Fibroblast of pulmonary artery (primary cell): ENCODE results near the gene ITGA8.

Experiments used
- DNase-seq: peaks from one replicate; pipeline ENCODE4 v3.0.0-alpha.2; 2010; ENCODE audit warnings: low read depth
- H3K4me3 ChIP-seq: replicated peaks from 2 replicates; pipeline ENCODE4 v1.5.1; 2011; ENCODE audit warnings: low read depth, mild to moderate bottlenecking, control low read depth, low read length, moderate library complexity
- TF ChIP-seq, protein P1 (sequence below): IDR thresholded peaks from 2 replicates; pipeline ENCODE4 v1.5.1; 2011; ENCODE audit warnings: mild to moderate bottlenecking, control low read depth, low read length, inconsistent platforms; ENCODE audit errors: missing control alignments

The ITGA8 gene

DNA sequence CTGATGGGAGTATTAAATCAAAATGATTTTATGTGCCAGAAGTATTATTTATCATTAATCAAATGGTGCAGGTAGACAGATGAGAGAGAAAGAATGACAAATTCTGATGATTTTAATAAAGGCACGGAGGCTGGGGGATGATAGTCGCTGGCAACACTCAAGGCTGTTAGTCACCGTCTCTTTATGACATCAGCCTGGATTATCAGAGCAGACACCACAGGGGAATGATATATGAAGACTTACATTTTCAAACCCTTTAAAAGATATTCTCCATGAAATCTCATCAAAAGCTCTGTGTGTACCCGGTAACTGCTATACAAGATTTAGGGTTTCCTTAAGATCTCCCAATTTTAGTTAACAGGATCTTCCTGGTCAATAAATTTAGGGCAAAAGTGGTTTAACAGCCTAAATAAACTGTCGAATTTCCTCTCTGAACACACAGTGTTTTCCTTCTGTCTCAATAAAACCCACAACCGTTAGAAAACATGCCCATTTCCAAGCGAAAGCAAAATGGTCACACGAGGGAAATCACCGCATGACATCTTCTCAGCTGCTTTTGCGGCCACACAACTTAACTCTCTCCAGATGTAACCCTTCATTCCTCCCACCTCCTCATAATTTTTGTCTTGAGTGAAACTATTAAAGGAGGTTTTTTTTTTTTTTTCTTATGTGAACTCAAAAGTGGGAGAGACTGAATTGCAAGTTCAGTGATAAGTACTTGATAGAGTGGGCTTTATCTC lies 215.5 kb downstream of the ITGA8 start:
- peak; percentile 16 for DNase-seq
- no peak overlapping the region for H3K4me3 ChIP-seq
- TF ChIP-seq, protein P1, sequence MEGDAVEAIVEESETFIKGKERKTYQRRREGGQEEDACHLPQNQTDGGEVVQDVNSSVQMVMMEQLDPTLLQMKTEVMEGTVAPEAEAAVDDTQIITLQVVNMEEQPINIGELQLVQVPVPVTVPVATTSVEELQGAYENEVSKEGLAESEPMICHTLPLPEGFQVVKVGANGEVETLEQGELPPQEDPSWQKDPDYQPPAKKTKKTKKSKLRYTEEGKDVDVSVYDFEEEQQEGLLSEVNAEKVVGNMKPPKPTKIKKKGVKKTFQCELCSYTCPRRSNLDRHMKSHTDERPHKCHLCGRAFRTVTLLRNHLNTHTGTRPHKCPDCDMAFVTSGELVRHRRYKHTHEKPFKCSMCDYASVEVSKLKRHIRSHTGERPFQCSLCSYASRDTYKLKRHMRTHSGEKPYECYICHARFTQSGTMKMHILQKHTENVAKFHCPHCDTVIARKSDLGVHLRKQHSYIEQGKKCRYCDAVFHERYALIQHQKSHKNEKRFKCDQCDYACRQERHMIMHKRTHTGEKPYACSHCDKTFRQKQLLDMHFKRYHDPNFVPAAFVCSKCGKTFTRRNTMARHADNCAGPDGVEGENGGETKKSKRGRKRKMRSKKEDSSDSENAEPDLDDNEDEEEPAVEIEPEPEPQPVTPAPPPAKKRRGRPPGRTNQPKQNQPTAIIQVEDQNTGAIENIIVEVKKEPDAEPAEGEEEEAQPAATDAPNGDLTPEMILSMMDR, result no peak

DNA sequence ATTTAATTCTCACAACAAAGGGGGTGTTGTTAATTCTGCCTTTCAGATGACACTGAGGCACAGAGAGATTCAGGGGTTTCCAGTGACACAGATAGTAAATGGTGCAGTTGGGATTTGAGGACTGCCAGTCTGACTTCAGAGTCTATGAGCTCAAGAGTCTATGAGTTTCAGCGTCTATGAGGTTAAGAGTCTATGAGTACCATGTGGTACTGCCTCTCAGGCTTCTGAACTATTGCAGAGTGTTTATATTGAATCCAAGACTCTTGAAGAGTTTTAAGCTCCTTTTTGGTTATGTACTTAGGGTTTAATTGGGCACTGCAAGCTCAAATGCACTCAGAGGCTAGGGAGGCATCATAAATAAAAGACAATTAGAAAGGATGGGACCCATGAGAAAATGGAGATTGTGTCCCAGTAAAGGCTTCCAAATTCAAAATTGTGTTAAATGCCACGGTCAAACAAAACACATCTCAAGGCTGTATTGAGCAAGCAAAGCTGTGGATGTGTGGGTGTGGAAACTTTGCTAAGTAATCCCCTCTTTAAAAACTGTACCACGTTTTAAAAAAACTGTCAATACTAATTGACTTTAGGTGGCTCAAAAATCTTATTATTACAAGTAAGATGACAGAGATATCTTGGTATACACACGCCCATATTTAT lies 224.7 kb downstream of the ITGA8 start:
- no peak for DNase-seq
- TF ChIP-seq, protein P1, result no peak
- H3K4me3 ChIP-seq, result no peak overlapping the region

DNA sequence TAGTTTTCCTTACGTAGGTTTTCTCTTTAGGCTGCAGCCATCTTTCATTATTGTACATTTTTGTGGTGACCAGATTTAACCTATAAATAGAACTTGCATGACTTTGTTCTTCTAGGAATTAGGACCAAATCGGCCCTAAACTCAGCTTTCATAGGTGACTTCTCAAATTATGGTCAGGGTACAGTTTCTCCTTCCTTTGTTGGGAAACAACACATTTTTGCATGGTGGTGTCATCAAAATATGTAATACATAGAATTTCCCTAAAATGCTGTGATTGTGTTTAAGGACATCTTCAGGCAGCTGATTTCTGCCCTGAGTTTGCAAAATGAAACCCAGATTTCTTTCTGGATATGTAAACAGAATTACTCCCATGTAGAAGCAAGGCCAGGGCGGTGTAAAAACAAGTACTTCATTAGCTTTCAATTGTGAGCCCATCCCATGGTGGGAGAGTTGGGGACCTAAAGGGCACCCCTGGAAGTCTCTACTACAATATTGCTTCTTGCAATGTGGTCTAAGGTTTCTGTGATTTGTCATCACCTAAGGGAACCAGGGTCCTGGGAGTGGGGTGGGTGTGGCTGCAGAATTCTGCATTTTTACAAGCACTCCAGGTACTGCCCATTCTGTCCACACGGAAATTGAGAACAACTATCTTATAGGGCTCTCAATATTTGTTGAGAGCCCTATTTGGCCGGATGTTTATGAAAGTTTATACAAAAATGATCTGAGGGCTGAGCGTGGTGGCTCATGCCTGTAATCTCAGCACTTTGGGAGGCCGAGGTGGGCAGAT lies 227.7 kb downstream of the ITGA8 start:
- no peak for DNase-seq
- H3K4me3 ChIP-seq, result no peak overlapping the region
- TF ChIP-seq, protein P1, result no peak

DNA sequence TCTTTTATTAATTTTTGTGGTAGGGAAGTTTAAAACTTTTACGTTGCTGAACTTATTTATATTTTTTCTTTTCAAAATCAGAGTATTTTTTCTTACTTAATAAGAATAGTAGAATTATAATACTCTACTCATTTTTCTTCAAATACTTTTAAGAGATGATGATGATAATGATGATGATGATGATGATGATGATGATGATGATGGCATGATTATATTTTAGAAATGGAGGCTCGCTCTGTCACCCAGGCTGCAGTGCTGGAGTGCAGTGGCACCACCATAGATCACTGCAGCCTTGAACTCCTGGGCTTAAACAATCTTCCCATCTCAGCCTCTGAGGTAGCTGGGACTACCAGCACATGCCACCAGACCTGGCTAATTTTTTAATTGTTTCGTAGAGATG lies 230.3 kb downstream of the ITGA8 start:
- TF ChIP-seq, protein P1, result no peak

DNA sequence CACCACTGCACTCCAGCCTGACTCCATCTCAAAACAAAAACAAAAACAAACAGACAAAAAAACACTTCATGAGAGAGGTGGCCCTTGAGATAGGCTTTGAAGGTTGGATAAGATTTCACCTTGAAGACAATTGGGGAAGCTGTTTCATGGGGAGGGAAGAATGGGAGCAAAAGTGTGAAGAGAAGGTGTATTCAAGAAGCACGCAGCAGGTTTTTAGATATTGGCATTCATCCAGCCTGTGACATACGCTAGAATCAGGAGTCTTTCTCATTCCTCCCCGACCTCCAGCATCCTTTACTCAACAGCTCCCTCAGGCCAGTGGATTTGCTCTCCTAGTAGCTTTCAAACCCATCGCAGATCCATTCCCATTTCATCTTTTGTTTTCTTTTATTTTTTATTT lies 232.3 kb downstream of the ITGA8 start:
- H3K4me3 ChIP-seq, result no peak overlapping the region
- DNase-seq, result no peak
- TF ChIP-seq, protein P1, result no peak

More for the DNA sequence above, 230.3 kb downstream of the ITGA8 start:
- H3K4me3 ChIP-seq, result no peak overlapping the region
- no peak for DNase-seq

DNA sequence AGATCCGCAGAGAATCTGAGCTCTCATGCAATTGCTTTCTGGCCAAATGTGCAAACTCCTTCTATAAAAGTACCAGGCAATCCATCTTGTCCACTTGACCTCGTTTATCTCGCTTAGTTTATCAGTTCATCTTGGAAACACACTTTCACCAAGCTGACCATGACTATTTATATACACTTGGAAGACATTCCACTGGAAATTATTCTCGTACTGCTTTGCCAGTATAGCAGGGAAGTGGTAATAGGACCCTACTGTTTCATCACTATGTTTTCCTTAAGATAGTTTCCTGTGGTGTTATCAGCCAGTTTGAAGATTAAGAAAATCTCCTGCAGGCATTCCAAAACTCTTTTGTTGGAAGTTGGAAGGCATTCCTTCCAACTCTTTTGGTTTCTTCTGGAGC lies 233.3 kb downstream of the ITGA8 start:
- TF ChIP-seq, protein P1, result no peak
- H3K4me3 ChIP-seq, result no peak overlapping the region
- peak; percentile 42 for DNase-seq
